ENCODE results near the gene GTF2A2. TPM values are rescaled to one million over a fixed set of nuclear protein-coding genes. Genes with fewer than 3 reads are reported as not detected.

GTF2A2 gene, protein sequence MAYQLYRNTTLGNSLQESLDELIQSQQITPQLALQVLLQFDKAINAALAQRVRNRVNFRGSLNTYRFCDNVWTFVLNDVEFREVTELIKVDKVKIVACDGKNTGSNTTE
- 172 to 212 TPM (median 185 TPM) in 5 replicates for total RNA-seq (2022; extraction: Qiagen RNA extraction; ENCODE audit: low read depth)

DNA sequence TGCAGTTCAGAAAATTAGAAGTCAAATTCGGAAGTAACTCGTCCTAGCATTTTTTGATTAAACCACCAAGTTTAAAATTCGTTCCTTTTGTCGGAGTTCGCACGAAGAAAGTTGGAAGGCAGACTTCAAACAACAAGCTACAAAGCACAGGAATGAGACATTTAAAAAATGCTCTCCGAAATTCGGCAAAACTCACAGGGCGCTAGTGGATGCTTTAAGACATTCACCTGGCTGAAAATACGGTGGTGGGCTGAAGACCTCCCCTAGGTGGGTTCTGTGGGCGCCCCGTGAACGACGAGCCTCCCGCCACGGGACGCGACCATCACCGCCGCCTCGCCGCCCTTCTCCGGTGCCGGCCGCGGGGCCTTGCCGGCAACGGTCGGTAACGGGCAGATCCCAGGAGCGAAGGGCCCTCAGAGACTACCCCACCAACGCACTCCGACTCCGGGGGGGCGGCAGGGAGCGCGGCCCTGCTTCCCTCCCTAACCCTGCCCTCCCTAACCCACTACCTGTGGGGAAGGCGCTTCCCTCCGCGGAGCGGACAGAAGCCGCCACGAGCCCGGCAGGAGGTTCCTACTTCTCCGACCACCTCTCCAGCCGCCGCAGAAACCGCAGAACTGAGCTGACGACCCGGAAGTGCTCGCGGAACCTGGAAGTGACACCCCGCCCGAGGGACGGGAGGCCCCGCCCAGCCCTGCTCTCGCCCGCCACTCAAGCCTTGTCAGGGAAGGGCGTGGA is at the start of gene GTF2A2:
Gene GTF2A2 (minus strand): TSS at position 619 of the 738 bp plus-strand sequence. CDS start 5,238 bp downstream, outside the sequence.

DNA sequence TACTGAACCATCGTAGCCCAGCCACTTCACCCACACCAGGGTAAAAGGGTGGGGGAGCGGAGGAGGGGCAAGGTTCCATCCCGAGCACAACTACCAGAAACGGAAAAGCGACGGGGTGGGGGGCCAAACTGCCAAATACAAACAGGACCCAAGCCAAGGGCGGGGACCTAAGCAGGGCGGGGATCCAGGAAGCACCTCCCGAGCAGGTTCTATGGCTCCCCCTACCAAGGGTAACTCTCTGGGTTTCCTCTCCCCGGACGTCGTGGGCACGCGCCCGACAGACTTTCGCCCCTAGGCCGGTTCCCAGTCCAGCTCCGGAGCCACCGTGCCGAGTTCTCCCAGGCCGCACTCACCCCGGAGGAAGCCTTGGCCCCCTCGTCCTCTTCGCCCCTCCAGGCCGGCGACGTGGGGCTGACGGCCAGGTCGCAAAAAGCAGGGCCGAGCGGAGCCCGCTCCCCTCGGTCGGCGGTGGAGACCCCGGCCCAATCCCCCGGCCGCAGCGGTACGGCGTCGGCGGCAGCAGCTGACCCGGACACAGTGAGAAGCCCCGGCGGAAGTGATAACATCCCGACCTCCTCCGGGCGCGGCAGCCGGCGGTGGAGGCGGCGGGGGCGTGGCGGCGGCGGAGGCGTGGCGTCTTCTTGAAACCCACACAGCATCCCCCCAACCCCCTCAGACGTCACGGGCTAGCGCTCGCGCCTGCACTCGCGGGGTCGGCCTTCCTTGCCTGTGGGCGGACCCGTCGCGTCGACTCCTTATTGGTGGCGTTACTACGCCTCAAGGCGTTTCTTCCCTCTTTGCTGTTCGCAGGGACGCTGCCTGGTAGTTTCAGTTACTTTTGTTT is 31.7 kb upstream of the GTF2A2 start, which contains the start of gene BNIP2:
Gene BNIP2 (minus strand): TSS at position 539 of the 844 bp plus-strand sequence. CDS start 6,863 bp downstream, outside the sequence.

DNA sequence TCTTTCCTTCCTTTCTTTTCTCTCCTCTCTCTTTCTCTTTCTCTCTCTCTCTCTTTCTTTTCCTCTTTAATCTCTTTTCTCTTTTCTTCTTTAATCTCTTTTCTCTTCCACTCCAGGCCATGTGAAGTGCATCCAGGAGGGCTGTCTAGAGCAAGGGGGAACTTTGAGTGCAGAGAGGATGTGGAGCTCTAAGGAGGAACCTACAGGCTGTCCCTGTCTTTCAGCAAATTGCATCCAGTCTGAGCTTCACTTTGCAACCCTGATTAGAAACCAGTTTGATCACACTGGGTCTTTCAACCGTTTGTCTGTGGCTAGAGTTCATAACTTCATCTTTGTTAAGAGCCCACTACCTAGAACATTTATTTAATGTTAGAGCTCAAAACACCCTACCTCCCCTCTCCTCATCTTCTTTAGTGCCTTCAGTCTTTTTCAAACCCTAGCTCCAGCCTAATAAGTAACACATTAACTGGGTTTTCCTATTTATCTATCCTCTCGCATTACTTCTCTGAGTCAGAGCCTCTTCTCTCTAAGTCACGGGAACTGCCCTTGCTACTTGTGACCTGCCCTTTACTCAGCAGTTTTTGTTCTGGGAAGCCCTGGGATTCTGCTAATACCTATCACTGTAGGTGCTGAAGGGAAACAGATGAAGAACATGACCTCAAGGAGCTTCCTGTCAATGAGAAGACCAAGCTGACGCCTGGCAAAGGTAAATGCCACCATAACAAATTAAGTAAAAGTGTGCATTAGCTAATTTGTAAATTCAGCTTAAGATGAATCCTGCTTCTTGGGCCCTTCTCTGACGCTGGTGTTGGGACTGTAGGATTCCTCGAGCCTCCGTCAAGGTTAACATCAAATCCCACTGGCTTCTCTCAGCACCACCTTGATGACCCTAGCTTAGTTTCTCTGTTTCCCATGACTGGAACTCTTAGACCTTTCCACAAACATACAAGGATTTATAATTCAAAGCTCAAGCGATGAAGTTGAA is 45.7 kb downstream of the GTF2A2 start, which contains the start of gene GCNT3:
Gene GCNT3 (plus strand): TSS at position 508 of the 985 bp plus-strand sequence. CDS start 6,456 bp downstream, outside the sequence.

Other genes starting within 250 kb of the GTF2A2 start
- 12.7 to 15.3 TPM (median 13.4 TPM) in 5 replicates for gene FAM81A, start 219.3 kb downstream of the GTF2A2 start, total RNA-seq (2022; extraction: Qiagen RNA extraction; ENCODE audit: low read depth)
- 150 to 195 TPM (median 158 TPM) in 5 replicates for gene GCNT3, start 45.7 kb downstream of the GTF2A2 start, total RNA-seq (2022; extraction: Qiagen RNA extraction; ENCODE audit: low read depth)
- gene BNIP2, start 31.8 kb upstream of the GTF2A2 start, total RNA-seq (2022; extraction: Qiagen RNA extraction; ENCODE audit: low read depth): 67.8 to 108 TPM (median 69.8 TPM) in 5 replicates